Activated CD8-positive, alpha-beta T cell treated with anti-CD3 and anti-CD28 coated beads for 36 hours (primary cell): ENCODE measurements around the gene BANP. TPM values are rescaled to one million over a fixed set of nuclear protein-coding genes. Genes with fewer than 3 reads are reported as not detected.
"Not testable (repeated sequence)": the region's sequence is repeated elsewhere in the genome, so short reads cannot be mapped to it uniquely, and the experiment has no call there.

Source experiments
- ATAC-seq: fragments of 200-7000 bp; cut with Tn5 transposase; one replicate; pipeline ENCODE4 v1.10.0; 2021; ENCODE audit warnings: mild to moderate bottlenecking, moderate library complexity
- CTCF ChIA-PET: fragments of 350-600 bp; sonication (Branson Sonifier 250); formaldehyde crosslinking; loops from one replicate; lab custom pipeline; 2021; ENCODE audit warnings: antibody characterized with exemption; lab: Charles Lee
- POLR2A ChIA-PET: fragments of 350-600 bp; sonication (Branson Sonifier 250); formaldehyde crosslinking; loops from one replicate; lab custom pipeline; 2021; ENCODE audit warnings: antibody characterized with exemption; lab: Charles Lee
- DNase-seq: peaks from one replicate; pipeline ENCODE4 v3.0.0-alpha.2; 2020
- H3K27ac Mint-ChIP-seq: one replicate; pipeline ENCODE4 v1.8.0; 2021; ENCODE audit warnings: mild to moderate bottlenecking, mixed read lengths
- H3K27me3 Mint-ChIP-seq: one replicate; pipeline ENCODE4 v1.8.0; 2021; ENCODE audit warnings: mixed read lengths
- H3K36me3 Mint-ChIP-seq: one replicate; pipeline ENCODE4 v1.8.0; 2021; ENCODE audit warnings: low read depth, mixed read lengths
- H3K4me1 Mint-ChIP-seq: one replicate; pipeline ENCODE4 v1.8.0; 2021; ENCODE audit warnings: low read depth, mixed read lengths
- H3K4me3 Mint-ChIP-seq: one replicate; pipeline ENCODE4 v1.8.0; 2021; ENCODE audit warnings: mild to moderate bottlenecking, moderate library complexity, mixed read lengths
- H3K9me3 Mint-ChIP-seq: one replicate; pipeline ENCODE4 v1.8.0; 2021; ENCODE audit warnings: mixed read lengths
- intact Hi-C: fragments of 100-400 bp; cut with micrococcal nuclease; formaldehyde crosslinking; loops from one replicate; pipeline ENCODE4 v1.10.0; 2022
- total RNA-seq, 2 experiments: library from RNA; stranded (reverse); gene quantifications; one replicate each; pipeline ENCODE4 v1.2.3, GENCODE V29; 2021
- TF ChIP-seq, protein P1 (sequence below): fragments of 200-600 bp; IDR thresholded peaks from one replicate; pipeline ENCODE4 v1.8.0; 2022; ENCODE audit warnings: antibody characterized with exemption, mild to moderate bottlenecking

The BANP gene
- total RNA-seq, 2 experiments from 2014 or later = 32.1 to 36.1 TPM

DNA sequence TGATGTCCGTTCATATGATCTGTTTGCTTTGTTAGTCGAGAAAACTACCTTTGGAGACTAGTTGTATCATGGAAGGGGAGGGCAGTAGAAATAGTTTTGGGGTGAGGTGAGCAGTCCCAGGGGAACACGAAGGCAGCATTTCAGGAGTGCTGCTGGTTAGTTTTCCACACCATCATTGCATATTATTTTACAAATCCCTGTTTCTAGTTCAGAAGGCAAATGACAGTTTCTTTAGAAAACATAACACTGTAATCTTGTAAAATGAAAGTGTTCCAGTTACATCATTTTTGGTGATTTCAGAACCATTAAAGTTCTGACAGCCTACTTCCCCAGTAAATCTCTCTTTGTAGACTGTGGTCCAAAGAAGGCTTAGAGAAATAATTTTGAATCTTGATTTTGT lies 25.4 kb downstream of the BANP start:
- H3K9me3 Mint-ChIP-seq = peaks cover 13% of the 10 kb centered on the region
- intact Hi-C loops = no loop called here
- no peak overlapping the region for H3K4me3 Mint-ChIP-seq
- no peaks in the 10 kb centered on the region for H3K27me3 Mint-ChIP-seq
- ChIA-PET CTCF (no interaction called here), POLR2A (no interaction called here)
- TF ChIP-seq, protein P1, sequence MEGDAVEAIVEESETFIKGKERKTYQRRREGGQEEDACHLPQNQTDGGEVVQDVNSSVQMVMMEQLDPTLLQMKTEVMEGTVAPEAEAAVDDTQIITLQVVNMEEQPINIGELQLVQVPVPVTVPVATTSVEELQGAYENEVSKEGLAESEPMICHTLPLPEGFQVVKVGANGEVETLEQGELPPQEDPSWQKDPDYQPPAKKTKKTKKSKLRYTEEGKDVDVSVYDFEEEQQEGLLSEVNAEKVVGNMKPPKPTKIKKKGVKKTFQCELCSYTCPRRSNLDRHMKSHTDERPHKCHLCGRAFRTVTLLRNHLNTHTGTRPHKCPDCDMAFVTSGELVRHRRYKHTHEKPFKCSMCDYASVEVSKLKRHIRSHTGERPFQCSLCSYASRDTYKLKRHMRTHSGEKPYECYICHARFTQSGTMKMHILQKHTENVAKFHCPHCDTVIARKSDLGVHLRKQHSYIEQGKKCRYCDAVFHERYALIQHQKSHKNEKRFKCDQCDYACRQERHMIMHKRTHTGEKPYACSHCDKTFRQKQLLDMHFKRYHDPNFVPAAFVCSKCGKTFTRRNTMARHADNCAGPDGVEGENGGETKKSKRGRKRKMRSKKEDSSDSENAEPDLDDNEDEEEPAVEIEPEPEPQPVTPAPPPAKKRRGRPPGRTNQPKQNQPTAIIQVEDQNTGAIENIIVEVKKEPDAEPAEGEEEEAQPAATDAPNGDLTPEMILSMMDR = no peak
- ATAC-seq (no peak), DNase-seq (no peak)
- H3K4me1 Mint-ChIP-seq = peaks cover 49% of the 10 kb centered on the region
- H3K27ac Mint-ChIP-seq = peak overlapping the region; percentile 49
- H3K36me3 Mint-ChIP-seq = peaks cover 37% of the 10 kb centered on the region

DNA sequence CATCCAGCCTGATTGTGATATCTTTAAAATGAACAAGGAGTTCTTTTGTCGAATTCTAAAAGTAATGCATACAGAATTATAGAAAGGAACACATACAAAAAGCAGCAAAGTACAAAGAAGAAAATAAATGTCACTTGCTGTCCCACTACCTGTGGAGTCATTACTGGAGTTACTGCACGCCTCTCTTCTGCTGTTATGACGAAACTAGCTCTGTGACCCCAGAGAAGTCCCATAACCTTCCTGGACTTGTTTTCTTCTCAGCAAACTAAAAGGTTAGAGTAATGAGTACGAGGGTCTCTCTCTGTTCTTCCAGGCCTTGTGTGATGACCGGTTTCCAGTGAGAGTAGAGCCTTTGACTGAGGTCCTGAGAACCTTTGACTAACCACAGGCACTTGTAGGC lies 26.9 kb downstream of the BANP start:
- peaks cover 52% of the 10 kb centered on the region for H3K4me1 Mint-ChIP-seq
- ATAC-seq = peak; percentile 43
- CTCF ChIA-PET = no interaction called here

DNA sequence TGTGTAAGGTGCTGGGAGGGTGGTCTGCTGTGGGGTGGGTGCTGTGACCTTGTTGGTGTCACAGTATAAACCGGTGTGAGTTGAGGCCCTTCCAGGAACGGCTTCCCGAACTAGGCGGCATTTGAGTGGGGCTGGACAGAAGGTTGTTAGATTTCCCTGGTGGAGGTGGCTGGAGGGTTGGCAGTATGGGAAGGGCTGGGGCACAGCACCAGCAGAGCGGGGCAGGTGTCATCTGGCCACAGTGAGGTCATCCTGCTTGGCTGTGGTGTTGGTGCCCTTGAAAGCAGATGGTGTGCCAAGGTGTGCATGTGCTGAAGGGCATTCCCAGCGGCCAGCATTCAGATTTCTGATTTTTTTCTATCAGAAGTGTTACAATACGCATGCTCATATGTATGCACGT lies 28.1 kb downstream of the BANP start:
- DNase-seq = no peak
- intact Hi-C loops = no loop called here
- POLR2A ChIA-PET = no interaction called here
- ATAC-seq = no peak
- CTCF ChIA-PET = no interaction called here
- Mint-ChIP-seq H3K4me3 (no peak overlapping the region), H3K27me3 (no peaks in the 10 kb centered on the region), H3K9me3 (no peaks in the 10 kb centered on the region), H3K4me1 (peaks cover 55% of the 10 kb centered on the region), H3K36me3 (peaks cover 37% of the 10 kb centered on the region), H3K27ac (peak overlapping the region; percentile 58)
- TF ChIP-seq, protein P1 = no peak

More for the DNA sequence above, 26.9 kb downstream of the BANP start:
- TF ChIP-seq, protein P1 = no peak
- no peaks in the 10 kb centered on the region for H3K27me3 Mint-ChIP-seq
- peaks cover 34% of the 10 kb centered on the region for H3K36me3 Mint-ChIP-seq
- no peak for DNase-seq
- POLR2A ChIA-PET = no interaction called here
- intact Hi-C loops = no loop called here
- no peak overlapping the region for H3K4me3 Mint-ChIP-seq
- H3K9me3 Mint-ChIP-seq = no peaks in the 10 kb centered on the region
- H3K27ac Mint-ChIP-seq = peak overlapping the region; percentile 58

DNA sequence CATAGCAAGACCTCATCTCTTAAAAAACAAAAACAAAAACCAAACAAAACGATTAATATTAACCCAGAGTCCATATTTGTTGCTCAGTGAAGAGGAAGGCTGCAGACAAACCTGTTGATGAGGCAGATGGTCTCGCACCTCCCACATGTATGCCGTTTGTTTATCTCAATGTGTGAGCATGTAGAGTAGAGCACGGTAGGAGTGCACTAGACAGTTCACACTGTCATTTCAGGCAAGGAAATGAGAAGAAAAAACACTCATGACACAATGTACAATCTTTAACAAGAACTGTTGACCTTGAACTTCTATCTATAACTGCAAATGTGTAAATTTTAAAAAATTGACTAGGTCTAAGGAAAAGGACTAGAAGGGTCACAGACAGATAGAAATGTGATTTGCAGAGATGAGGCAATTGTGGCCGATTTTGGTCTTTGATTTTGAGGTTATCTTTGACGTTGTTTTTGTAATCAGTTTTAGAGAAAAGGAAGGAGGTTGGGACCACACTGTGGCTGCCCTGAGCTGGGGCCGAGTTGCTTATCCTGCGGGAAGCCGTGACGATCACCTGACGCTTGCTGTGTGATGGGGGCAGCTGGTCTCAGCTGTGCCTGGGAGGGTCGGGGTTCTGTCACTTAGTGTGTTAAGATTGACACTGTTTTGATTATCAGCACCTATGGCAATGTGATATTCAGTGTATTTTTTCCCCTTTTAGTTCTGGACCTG lies 28.8 kb downstream of the BANP start:
- ATAC-seq, POLR2A ChIA-PET, CTCF ChIA-PET, H3K4me3 Mint-ChIP-seq, H3K9me3 Mint-ChIP-seq, intact Hi-C loops, H3K27me3 Mint-ChIP-seq: not testable (repeated sequence)
- peaks cover 43% of the 10 kb centered on the region for H3K36me3 Mint-ChIP-seq
- peaks cover 59% of the 10 kb centered on the region for H3K4me1 Mint-ChIP-seq
- DNase-seq = peak; percentile 19
- H3K27ac Mint-ChIP-seq = peak overlapping the region; percentile 50

DNA sequence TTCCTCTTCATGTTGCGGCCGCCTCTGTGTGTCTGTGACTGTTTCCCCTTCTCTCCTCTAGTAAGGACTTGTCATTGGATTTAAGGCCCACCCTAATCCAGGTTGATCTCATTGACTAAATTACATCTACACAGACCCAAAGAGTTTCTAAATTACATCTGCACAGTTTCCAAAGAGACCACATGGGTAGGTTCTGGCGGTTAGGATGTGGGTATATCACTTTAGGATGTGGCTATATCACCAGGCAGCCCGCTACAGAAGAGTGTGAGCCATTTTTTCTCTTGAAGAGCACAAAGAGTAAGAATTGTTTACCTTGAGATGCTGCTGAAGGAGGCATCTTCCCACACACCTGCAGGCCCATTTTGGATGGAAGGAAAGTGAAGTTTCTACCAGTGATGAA lies 30.1 kb downstream of the BANP start:
- H3K27me3 Mint-ChIP-seq, H3K9me3 Mint-ChIP-seq, intact Hi-C loops, H3K4me3 Mint-ChIP-seq, POLR2A ChIA-PET, CTCF ChIA-PET: not testable (repeated sequence)
- peaks cover 69% of the 10 kb centered on the region for H3K4me1 Mint-ChIP-seq
- ATAC-seq (peak; percentile 47), DNase-seq (peak; percentile 38)
- H3K27ac Mint-ChIP-seq = peak overlapping the region; percentile 60
- H3K36me3 Mint-ChIP-seq = peaks cover 54% of the 10 kb centered on the region

DNA sequence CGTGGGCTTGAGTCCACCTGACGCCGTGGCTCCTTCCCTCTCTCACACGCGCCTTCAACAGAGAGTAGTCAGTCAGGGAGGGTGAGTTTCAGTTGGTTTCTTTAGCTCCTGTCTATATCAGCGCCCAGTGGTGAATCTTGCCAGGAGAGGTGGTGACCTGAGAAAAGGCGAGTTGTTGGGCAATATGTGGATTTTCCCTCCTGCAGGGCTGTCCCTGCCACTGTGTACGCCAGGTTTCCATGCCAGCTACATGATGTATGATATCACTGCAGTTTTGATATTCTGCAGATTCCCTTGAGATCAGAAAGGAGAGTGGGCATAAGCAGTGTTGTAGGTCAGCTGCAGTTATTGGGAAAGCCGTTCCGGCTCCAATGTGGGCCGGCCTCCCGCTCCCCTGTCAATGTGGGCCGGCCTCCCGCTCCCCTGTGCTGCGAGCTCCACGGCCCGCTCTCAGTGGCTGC lies 31.4 kb downstream of the BANP start:
- no peaks in the 10 kb centered on the region for H3K27me3 Mint-ChIP-seq
- peak overlapping the region; percentile 77 for H3K27ac Mint-ChIP-seq
- no peak overlapping the region for H3K4me3 Mint-ChIP-seq
- peaks cover 69% of the 10 kb centered on the region for H3K4me1 Mint-ChIP-seq
- ATAC-seq (no peak), DNase-seq (no peak)
- TF ChIP-seq, protein P1 = no peak
- H3K9me3 Mint-ChIP-seq = no peaks in the 10 kb centered on the region
- intact Hi-C loops = no loop called here
- ChIA-PET POLR2A (no interaction called here), CTCF (no interaction called here)
- peaks cover 54% of the 10 kb centered on the region for H3K36me3 Mint-ChIP-seq

DNA sequence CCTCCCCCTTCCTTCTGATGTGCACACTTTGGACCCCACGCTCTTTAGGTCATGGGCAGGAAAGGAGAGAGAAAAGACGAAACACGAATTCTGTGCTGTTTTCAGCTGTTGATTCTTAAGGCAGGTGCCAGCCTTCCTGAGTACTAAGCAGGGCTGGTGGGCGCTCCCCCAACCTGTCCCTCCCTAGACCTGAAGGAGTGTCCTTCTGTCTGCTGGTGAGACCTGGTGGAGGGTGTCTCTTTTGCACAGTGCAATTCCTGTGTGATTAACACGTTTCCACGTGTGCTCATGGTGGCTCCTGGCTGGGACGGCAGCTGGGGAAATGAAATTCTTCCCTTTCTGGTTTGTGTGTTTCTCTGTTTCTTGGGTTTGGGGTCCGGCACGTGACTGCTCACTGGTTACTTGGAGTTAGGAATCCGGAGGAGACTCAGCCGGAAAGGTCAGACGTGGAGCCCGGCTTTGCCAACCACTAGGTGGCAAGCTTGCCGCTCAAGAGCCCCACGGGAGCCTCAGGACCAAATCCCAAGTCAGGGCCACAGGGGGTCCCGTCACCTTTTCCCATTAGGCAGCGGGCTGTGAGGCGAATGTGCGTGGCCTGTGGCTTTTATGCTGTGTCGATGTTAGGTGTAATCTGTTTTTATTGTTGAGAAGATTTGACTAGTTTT lies 32.0 kb downstream of the BANP start:
- H3K27ac Mint-ChIP-seq = peak overlapping the region; percentile 77
- H3K4me3 Mint-ChIP-seq, intact Hi-C loops, H3K27me3 Mint-ChIP-seq, DNase-seq, CTCF ChIA-PET, H3K9me3 Mint-ChIP-seq: not testable (repeated sequence)
- H3K4me1 Mint-ChIP-seq = peaks cover 69% of the 10 kb centered on the region
- POLR2A ChIA-PET = interaction anchor here (1.0 kb wide), 2 partner anchors 9 to 32 kb away, joined by 3 read pairs; partner anchors contain the start of gene BANP
- H3K36me3 Mint-ChIP-seq = peaks cover 51% of the 10 kb centered on the region
- peak; percentile 5 for ATAC-seq

DNA sequence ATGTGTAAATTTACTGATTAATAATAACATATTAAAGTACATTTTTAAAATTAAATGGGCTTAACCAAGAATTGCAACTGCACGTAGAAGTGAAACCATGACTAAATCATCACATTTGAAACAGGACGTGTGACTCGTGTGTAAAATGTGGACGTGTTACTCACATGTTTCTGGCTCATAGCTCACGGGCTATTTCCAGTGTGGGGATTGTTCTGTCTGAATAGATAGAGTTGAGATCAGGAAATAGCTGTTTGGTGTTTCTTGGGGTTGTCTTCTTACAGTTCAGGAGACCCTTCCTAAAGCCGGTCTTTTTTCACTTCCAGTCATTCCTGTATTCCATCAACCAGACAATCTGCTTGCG lies 32.5 kb downstream of the BANP start:
- H3K9me3 Mint-ChIP-seq, H3K27me3 Mint-ChIP-seq, intact Hi-C loops: not testable (repeated sequence)
- Mint-ChIP-seq H3K27ac (peak overlapping the region; percentile 77), H3K36me3 (peaks cover 47% of the 10 kb centered on the region), H3K4me1 (peaks cover 66% of the 10 kb centered on the region), H3K4me3 (peak overlapping the region; percentile 36)
- ChIA-PET CTCF (interaction anchor here (1.0 to 1.1 kb wide), 2 partner anchors 21 to 205 kb away, joined by 3 read pairs; no protein-coding TSS in a partner anchor), POLR2A (interaction anchor here (1.0 kb wide), 2 partner anchors 9 to 32 kb away, joined by 3 read pairs; partner anchors contain the start of gene BANP)
- peak; percentile 77 for DNase-seq
- ATAC-seq = peak; percentile 75
